NCI-H2227 (cell line): ENCODE data around the gene PCSK4.
A peak's percentile ranks its signal among the peaks of the same experiment; 100 is the strongest.
"Not testable (repeated sequence)": the region's sequence is repeated elsewhere in the genome, so short reads cannot be mapped to it uniquely, and the experiment has no call there.

Experiments
- DNase-seq: peaks from one replicate; lab custom pipeline; 2025; ENCODE audit not compliant: unreplicated experiment; lab: John Stamatoyannopoulos, UW

Gene PCSK4

GRCh38 chr19:1489463-1490310 lies 463 bp downstream of the PCSK4 start:
- no peak for DNase-seq

- DNase-seq, result no peak
Measured at GRCh38 chr19:1488282-1488601, 1.9 kb downstream of the PCSK4 start.

DNA sequence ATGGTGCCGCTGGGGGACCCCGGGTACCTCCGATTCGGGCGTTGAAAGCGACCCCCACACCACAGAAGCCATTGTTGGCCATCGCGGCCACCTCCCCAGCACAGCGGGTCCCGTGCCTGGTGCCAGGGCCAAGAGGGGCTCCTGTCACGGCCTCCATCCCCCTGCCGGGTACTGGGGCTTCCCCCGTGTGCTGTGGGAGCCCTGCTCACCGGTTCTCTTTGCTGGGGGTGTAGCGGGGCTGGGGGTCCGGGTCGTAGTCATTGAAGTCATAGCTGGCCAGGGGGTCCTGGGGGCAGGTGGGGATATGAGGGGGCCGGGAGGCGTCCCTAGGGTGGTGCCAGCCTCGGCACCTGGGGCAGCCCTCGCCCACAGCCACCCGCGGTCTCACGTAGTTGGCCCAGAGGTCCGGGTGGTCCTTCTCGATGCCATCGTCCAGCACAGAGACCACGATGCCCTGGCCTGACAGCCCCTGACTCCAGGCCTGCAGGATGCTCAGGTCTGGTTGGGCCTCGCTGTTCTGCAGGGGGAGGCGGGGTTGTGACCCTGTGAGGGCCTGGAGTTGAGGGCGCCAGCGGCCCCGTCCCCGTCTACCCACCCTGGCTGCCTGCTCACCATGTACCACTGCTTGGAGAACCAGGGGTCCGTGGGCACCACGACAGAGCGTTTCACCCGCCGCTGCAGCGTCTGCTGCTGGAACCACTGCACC lies 2.4 kb downstream of the PCSK4 start:
- no peak for DNase-seq

DNA sequence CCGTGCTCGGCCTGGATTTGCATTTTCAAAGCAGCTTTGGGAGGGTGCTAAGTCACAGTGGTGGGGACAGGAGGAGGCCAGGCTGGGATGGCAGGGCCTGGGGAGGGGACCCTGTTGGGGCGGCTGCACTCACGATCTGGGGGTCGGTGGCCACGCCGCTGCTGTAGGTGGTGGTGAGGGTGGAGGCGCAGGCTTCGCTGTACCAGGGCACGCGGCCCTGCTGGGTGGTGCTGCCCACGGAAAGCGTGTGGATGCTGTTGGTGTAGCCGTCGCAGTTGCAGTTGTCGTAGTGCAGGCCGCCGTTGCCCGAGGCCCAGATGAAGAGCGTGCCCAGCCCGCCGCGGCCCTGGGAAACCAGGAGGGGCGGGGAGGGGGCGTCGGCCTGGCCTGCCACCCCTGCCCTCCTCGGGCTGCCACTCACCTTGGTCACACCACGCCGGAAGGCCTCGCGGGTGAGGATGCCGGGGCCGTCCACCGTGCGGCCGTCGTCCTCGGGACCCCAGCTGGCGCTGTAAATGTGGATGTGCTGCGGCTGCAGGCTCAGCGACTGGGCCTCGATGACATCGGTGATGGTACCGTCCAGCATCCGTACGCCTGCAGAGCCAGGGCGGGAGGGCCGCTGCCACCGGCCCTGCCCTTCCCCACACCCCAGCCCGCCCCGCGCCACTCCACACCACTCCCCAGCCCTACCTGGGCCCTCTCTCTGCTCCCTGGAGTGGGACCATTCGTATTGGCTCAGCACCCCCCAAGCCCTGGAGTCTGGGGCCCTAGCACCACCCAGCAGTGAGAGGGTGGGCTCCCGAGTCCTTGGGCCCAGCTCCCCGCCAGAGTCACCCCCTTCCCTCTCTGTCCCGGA lies 3.2 kb downstream of the PCSK4 start:
- DNase-seq, result no peak

- DNase-seq, result no peak
Measured at GRCh38 chr19:1483979-1484428, 6.1 kb downstream of the PCSK4 start.

DNA sequence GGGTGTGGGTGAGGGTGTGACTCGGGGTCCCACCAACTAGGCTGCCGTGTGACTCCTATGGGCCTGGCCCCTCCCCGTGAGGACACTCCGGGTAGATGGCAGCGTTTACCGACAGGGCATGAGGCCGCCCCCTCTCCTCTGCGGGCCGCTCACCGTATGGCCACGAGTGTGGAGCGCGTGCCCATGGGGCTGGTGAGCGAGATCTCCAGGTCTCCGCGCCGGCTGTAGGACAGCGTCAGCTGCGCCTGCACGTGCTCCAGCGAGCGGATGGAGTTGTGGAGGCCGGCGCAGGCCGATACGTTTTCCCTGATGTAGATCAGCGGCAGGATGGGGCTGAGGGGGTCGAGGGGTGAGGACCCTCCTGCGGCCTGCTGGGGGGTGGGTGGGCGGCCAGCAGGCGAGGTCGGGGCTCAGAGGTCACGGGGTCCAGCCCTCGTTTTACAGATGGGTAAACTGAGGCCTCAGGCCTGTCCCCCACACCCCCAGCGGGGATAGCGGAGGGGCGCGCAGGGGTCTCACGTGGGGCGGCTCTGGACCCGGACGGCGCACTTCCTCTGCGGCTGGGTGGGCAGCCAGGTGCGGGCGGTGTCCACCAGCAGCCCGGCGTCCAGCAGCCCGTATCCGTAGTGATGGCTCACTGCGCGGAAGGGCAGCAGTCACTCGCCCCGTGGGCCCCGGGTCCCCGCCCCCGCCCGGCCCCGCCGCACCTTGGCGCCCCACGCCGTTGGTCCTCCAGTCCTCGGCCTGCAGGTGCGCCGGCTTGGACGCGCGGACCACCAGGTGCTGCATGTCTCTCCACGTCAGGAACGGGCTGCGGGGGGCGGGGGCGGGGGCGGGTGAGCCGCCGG lies 6.8 kb downstream of the PCSK4 start:
- no peak for DNase-seq

DNA sequence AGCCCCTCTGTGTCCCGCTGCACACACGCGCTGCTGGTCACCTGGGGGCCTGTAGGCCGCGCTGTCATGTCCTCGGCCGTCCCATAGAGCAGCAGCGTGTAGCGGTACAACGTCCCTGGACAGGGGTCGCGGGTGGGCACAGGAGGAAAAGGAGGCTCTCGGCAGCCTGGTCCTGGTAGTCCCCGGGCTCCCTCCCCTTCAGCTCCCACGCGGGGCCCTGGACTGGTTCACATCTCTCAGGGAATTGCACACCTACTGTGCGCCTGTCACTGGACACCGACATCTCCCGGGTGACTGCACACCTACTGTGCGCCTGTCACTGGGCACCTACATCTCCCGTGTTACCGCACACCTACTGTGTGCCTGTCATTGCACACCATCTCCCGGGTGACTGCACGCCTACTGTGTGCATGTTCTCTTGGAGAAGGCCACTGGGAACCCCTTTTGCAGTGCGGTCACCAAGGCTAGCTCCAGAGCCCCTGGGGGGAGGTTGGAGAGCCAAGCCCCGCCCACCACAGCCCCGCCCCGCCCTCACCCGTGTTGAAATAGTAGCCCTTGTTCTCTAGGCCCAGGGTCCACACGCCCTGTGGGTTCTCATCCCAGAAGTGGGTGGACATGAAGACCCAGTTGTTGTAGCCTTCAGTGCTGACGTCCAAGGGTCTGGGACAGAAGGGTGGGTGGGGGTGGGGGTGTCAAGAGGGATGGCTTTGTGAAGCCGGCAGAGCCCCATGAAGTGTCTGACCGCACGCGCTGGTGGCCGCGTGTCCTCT lies 7.6 kb downstream of the PCSK4 start:
- no peak for DNase-seq

- no peak for DNase-seq
Measured at GRCh38 chr19:1481893-1482360, 8.2 kb downstream of the PCSK4 start.

GRCh38 chr19:1481224-1481892 lies 8.8 kb downstream of the PCSK4 start:
- DNase-seq, result no peak

GRCh38 chr19:1478934-1479707 lies 11.0 kb downstream of the PCSK4 start, which contains the start of gene C19orf25:
C19orf25 (minus strand) TSS chr19:1479215; CDS start chr19:1478903, 312 bp downstream.
- DNase-seq, result peak; percentile 95

- DNase-seq, result not testable (repeated sequence)
Measured at GRCh38 chr19:1477056-1477455, 13.1 kb downstream of the PCSK4 start.

DNA sequence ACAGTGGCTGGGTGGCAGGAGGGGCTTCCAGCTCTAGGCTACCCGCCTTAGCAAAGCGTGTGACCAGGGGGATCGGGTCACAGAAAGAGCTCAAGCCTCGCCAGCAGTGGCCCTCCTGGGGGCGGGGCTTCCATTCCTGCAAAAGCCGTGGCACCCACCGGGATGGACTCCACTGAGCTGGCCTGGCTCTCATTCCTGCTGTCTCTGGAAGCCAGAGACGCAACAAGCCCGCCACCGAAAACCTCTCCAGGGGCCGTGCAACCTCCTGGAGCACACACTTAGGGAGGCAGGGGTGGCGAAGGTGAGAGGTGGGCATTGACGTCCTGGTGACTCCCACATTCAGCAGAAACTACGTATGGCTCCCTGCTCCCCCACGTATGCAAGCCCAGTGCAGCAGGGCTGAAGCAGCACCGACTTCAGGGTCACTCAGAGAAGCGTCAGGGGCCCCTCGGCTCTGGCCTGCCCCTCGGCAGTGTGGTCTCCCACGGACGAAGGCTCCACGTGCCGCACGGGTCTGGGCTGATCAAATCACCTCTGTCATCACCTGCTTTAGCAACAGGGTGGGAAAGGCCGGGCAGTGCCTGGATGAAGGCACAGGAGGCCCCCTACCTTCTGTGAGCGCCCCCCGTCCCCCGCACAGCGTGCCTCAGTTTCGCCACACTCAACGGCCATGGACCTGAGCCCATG lies 14.3 kb downstream of the PCSK4 start:
- no peak for DNase-seq

- DNase-seq, result no peak
Measured at GRCh38 chr19:1474765-1475351, 15.3 kb downstream of the PCSK4 start.

GRCh38 chr19:1474011-1474764 lies 16.0 kb downstream of the PCSK4 start:
- no peak for DNase-seq

DNA sequence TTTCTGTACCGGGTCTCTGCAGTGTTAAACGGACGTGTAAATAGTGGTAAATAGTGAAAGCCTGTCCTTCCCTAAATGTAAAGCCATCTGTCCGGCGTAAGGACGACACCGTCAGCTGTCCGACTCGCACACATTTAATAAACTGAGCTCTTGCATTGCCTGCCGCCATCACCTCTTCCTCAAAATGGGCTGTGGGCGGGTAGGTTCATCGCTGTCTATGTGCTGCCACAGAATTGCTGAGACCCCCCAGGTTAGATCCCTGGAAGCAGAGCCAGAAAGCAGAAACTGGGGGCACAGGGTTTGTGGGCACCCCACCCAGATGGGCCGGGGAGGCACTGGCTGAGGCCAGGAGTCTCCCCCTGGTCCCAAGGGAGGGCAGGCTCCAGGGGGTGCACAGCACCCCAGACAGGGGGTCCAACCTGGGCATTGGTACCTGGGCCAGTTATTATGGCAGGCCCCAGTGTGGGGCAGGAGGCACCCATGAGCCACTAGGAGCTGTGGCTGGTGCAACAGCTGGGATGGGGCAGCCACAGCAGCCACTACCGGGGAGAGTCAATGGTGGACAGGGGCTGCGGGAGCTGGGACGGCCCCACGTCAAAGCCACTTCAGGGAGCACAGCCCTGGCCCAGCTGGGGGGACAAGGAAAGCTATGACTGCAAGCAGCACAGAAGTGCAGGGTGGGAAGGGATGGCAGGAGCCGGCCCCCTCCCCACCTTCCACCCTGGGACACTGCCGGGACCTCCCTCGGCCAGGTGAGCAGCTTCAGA lies 16.9 kb downstream of the PCSK4 start:
- DNase-seq, result no peak
